ENCODE results near the gene GPSM1.

Gene GPSM1

DNA sequence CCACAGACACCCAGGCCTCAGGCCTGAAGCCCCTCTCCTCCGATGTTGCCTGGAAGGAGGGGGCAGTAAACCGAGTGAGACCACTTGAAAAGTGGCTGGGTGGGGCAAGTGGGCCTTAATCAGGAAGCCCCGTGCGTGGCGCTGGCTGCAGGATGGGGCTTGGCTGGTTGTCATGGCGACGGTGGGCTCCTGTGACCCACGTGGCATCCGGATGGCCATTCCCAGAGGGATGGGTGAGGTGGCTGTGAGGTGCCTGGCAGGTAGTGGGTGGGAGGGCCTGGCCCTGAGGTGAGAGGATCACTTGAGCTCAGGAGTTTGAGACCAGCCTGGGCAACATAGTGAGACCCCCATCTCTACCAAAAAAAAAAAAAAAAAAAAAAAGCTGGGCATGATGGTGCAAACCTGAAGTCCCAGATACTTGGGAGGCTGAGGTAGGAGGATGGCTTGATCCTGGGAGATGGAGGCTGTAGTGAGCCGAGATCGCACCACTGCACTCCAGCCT, 5.2 kb downstream of the GPSM1 start:
- DNase-seq (ENCODE audit: low read depth), result no peak

DNA sequence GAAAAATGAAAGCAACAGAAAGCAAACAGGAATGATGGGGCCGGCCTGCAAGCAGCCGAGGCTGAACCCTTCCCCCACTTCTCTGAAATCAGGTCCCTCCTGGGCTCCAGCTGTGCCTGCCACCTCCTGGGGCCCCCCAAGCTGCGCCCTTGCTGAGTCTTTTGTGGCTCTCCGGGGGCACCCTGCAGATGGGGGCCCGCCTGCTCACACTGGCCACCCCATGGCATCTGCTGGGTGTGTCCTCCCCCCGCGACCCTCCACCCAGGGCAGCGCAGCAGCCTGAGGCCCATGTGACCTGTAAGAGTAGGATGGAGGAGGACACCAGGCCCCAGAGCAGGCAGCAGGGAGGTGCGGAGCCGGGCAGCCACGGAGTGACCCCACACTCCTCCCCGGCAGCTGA, 5.7 kb downstream of the GPSM1 start:
- DNase-seq (ENCODE audit: low read depth), result no peak

DNA sequence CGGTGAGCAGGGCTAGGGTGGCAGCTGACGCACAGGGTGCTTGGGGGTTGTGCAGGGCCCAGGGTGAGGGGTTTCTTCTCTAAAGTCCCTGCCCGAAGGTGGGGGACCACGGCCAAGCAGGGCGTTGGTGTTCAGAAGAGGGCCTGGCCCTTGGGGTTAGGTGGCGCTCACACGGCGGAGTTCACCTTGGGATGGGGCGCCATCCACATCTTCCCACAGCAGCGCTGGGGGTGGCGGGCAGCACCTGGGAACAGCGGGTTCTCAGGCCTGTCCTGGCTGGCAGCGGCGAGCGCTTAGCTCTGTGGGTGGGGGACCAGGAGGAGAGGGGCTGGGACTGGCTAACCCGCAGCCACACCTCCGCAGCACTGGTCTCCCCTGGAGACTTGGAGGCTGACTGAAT, 6.1 kb downstream of the GPSM1 start:
- DNase-seq (ENCODE audit: low read depth), result no peak

DNA sequence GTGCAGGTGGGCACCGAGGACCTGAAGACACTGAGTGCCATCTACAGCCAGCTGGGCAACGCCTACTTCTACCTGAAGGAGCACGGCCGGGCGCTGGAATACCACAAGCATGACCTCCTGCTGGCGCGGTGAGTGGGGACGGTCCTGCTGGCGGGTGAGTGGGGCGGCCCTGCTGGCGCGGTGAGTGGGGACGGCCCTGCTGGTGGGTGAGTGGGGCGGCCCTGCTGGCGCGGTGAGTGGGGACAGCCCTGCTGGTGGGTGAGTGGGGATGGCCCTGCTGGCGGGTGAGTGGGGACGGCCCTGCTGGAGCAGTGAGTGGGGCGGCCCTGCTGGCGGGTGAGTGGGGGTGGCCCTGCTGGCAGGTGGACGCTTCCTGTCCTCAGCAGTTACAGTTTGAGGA, 7.2 kb downstream of the GPSM1 start:
- DNase-seq (ENCODE audit: low read depth), result no peak

DNA sequence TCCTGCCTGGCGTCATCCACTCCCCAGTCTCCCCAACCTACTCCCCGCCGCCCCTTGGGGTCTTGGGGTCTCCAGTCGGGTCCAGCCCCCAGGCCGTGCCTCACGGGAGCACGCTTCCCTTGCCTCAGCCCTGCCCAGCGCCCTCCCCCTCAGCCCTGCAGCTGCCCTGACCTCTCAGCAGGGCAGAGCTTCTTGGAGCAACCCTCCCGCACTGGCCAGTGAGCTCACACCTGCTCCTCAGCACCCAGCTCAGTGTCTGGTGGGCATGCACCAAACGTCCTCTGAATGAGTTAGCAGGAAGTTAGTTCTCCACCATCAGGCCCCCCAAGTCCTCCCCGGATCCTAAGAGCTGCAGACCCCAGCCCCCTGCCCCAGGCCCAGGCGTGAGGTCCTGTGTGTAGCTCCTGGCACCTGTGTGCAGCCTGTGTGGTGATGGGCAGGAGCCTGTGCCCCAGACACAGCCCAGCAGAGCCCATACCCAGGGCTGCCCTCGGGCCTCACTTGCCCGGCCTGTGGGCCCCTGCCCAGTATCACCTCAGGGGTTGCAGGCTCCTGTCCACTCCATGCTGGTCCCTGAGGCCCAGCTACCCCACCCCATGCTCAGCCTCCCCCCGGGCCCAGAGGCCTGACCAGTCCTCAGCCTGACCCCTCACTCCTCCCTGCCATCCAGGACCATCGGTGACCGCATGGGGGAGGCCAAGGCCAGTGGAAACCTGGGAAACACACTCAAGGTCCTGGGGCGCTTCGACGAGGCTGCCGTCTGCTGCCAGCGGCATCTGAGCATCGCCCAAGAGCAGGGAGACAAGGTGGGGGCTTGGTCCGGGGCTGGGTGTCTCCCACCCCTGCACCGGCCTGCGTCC, 8.2 kb downstream of the GPSM1 start:
- DNase-seq (ENCODE audit: low read depth), result no peak

DNA sequence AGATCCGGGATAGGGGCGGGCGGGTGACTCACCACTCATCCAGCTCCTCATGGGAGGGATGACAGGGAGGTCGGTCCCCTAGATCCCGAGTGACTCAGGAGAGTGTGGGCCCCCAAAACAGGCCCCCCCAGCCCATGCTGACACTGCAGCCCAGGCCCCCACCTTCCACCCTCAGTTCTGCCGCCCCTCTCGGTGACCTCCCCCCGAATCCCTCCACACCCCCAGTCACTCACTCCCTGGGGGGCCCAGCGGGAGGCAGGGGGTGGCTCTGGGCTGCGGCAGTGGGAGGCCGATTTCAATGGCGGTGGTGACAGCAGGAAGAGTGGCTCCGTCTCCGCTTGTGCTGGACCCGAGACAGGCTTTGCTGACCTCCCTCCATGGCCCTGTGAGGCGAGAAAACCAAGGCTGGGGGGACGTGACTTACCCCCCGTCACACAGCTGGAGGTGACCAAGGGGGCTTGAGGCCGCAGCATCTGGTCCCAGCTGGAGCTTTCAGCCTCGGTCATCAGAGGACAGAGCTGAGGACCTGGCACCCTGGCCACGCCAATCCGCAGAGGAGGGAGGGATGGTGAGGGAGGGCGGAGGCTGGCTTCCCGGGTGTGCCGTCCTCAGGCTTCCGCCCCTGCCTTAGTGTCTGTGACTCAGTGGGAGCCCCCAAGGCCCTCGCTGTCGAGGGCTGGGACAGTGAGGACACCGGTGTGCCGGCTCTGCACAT, 9.0 kb downstream of the GPSM1 start:
- DNase-seq (ENCODE audit: low read depth), result no peak

DNA sequence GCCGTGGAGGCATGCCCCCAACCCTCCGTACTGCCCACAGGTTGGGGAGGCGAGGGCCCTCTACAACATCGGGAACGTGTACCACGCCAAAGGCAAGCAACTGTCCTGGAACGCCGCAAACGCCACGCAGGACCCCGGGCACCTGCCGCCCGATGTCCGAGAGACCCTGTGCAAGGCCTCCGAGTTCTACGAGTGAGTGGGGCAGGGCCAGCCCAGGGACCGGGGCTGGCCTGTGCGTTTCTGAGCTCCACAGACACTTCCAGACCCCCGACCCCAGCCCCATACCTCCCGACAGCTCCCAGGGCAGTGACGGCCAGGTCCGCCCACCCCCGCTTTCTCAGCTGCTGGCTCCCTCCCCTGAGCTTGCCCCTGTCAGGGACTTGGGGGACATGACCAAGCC, 9.5 kb downstream of the GPSM1 start:
- DNase-seq (ENCODE audit: low read depth), result no peak

DNA sequence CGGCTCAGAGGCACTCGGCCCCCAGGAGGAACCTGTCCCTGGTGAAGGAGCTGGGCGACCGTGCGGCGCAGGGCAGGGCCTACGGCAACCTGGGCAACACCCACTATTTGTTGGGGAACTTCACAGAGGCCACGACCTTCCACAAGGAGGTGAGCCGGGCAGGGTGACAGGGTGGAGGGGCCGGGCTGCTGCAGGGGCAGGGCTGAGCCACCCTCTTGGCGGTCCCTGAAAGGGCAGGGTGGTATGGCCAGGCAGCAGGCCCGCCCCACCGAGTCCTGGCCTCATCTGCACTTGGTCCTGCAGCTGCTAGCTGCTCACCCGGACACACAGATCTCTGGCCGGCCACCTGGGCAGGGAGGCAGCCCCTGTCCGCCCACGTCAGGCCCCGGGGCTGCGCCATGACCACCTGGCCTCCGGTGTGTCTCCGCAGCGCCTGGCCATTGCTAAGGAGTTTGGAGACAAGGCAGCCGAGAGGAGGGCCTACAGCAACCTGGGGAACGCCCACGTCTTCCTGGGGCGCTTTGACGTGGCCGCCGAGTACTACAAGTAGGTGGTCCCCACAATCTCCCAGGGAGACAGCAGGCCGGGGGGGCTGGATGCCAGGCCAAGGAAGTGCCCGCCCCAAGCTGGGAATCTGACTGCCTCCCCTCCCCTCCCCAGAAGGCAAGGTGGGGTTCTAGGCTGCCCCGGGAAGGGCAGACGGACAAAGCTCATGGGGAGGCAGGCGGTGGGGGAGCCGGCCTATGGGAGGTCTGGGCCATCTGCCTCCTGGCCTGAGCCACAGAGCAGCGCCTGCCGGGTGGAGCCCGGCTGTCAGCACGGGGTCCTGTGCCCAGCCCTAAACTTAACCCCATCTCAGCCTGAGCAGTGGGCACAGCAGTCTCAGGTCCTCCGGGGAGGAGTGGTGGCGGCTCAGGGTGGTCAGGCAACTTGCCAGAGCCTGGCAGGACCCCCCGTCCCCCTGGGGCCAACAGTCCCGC, 10.4 kb downstream of the GPSM1 start:
- DNase-seq (ENCODE audit: low read depth), result no peak

DNA sequence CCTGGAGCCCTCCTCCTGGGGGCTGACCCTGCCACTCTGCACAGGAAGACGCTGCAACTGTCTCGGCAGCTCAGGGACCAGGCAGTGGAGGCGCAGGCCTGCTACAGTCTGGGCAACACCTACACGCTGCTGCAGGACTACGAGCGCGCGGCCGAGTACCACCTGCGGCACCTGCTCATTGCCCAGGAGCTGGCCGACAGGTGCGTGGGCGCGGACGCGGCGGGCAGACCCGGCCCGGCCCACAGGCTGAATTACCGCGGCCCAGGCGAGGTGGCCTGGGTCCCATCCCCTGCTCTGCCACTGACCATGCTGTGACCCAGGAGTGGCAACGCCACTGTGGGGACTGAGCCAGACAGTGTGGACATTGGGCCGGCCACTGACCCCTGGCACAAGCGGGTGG, 11.2 kb downstream of the GPSM1 start:
- DNase-seq (ENCODE audit: low read depth), result no peak

DNA sequence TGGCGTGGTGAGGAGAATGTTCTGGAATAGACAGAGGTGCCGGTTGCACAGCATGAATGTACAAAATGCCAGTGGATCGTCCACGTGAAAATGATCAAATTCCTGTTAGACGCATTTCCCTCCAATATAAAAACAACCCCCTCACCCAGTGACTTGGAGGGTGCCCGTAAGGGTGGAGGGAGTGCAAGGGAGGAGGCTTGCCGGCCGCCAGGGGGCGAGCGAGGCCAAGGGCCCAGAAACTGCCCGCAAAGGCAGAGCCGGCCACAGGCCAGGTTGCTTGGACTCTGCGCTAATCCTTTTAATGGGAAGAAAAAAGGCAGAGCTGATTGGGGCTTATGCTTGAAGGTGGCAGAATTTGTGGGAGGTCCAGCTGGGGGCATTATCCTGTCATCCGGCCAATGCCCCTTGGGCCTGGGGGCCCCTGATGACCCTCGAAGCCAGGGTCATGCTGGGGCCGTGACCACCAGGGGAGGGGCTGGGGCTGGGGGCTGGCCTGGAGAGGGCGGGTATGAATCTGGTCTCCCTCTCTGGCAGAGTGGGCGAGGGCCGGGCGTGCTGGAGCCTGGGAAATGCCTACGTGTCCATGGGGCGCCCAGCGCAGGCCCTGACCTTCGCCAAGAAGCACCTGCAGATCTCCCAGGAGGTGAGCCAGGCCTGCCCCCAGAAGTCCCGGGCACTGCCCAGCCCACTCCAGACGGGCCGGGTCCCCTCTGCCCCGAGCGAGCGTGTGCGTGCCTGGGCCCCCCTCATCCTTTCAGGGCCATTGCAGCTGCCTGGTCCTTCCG, 12.0 kb downstream of the GPSM1 start:
- no peak for DNase-seq (ENCODE audit: low read depth)

DNA sequence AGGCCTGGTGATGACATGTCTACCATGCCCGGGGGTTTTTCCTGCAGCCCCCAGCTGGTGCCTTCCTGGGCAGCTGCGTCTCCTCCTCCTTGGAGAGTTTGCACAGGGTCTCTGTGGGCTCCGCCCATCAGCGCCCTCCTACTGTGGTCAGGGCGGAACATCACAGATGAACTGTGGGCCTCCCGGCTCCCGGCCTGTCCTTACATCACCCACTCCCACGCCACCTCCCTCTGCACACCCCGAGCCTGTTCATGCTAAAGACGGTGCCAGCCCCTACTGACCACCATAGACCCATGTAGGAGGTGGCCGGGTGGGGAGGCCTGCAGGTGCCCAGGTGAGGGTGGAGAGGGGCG, 12.6 kb downstream of the GPSM1 start:
- no peak for DNase-seq (ENCODE audit: low read depth)

DNA sequence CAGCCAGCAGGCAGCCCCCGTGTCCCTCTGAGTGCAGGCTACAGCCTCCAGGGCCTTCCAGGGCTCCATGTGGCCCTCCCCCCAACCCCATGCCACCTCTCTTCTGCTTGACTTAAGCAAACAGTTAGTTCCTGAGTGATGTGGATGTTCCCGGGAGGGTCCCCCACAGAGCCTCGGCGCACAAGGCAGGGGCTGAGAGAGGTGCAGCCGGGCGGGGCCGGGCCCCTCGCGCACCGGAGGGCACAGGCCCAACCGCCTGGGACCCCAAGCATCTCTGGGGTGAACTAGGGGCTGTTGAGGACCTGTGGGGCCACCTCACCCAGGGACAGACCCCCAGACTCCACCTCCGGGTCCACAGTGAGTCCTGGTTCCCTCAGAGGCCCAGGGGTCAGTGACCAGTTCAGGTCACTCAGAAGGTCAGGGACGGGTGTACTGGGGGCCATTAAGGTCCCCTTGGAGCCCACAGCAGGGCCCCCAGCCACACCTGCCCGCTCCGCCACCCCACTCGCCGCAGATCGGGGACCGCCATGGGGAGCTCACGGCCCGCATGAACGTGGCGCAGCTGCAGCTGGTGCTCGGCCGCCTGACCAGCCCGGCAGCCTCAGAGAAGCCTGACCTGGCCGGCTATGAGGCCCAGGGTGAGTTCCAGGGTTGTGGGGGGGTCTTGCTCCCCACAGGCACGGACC, 13.2 kb downstream of the GPSM1 start:
- DNase-seq (ENCODE audit: low read depth), result no peak

DNA sequence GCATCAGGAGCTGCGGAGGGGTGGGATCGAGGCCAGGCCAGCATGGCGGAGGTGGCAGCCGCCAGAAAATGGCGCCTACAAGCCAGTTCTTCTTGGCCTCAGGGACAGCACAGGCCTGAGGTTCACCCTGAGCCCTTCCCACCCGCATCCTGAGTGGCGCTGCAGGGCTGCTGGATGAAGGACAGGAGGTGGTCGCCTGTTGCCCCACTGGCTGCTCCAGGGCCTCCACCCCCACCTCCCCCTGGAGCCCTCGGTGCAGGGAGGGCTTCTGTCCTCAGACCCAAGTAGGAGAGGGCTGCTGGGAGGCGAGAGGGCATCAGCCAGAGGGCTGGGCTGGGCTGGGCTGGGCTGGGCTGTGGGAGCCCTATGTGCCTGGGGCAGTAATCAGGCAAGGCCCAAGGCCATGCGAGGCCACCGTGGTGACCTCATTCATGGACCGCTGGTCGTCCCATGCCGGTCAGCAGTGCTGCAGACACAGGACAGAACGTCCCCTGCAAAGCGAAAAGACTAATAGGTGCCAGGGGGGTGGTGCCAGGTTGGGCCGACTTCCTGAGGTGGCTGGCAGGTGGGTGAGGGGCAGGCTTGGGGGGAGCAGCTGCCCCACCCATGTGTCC, 13.8 kb downstream of the GPSM1 start:
- no peak for DNase-seq (ENCODE audit: low read depth)

DNA sequence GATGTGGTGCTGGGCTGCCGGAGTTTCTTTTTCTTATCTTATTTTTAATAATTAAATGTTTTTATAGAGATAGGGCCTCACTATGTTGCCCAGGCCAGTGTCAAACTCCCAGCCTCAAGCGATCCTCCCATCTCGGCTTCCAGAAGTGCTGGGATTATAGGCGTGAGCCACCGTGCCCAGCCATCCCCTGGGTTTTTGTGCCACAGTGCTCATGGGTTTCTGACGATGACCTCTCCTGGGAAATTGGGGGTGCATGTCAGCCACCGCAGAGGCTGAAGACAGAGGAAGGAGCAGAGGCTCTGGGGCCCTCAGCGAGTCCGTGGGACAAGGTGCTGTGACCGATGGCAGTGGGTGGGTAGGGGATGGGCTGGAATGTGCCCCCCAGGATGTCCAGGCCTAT, 14.4 kb downstream of the GPSM1 start:
- no peak for DNase-seq (ENCODE audit: low read depth)

DNA sequence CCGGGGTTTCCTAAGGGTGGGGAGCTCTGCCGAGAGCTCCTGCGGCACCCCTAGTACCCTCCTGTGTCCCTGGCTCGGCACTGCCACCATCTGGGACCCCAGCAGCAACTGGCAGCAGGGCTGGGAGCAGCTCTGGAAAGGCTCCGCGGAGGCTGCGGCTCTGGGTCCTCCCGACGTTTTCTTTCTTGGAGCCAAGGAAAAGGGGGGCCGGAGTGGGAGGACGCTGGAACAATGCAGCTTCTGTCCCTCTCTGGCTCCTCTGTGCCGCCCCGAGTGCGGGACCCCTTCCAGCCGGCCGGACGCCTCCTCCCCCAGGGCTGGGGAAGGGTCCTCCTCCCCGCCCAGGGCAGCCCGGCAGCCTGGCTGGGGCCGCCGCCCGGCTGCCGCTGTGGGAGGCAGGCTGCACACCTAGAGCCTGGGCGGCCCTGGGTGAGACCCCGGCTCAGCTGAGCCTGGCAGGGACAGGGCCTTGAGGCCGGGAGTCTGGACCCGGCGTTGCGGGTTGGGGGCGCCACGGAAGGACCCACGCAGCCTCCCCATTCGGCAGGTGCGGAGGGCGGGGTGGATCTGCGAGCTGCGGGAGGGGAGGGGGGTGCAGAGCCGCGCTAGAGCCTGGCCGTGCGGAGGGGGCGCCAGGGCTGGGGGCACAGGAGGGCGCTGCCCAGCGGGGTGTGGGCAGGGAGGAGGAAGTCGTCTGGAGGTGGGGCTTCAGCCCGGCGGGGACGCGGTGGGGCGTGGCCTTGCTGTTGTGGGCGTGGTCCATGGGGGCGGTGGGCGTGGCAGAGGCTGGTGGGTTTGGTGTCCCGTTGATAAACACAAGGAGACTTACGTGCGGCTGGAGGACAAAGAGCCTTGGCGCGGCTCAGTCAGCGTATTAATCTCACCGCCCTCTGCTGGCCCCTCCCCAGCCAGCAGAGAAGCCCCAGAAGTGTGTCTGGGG, 15.1 kb downstream of the GPSM1 start:
- DNase-seq (ENCODE audit: low read depth), result peak; percentile 35

DNA sequence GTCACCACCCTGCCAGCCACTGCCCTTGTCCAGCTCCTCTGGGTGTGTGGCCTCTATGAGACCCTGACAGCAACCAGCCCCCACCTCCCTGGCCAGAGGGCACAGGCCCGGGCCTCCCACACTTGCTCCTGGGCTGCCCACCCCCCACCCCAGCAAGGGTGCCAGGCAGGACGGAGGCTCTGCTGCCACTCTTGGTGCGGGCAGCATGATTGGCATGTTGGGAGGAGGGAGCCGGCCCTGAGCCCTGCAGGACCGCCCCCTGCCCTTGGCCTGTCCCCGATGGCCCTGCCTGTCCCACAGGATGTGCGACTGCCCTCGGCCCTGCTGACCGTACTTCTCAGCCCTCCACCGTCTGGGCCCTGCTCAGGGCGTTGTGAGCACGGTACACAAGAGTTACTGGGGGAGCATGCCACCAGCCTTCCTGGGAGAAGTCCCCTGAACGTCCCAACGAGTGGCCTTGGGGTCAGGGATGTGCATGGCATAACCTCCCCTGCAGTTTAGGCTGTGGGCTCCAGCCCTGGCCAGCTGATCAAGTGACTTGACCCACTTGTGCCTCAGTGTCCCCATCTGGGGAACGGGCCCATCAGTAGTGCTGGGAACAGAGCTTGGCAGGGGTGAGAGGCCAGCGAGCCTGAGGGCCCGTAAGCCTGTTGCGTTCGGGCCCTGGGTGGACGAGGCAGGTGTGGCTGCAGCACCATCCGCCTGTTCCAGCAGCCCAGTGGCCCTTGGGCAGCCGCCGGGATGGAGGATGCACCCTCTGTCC, 16.0 kb downstream of the GPSM1 start:
- no peak for DNase-seq (ENCODE audit: low read depth)

DNA sequence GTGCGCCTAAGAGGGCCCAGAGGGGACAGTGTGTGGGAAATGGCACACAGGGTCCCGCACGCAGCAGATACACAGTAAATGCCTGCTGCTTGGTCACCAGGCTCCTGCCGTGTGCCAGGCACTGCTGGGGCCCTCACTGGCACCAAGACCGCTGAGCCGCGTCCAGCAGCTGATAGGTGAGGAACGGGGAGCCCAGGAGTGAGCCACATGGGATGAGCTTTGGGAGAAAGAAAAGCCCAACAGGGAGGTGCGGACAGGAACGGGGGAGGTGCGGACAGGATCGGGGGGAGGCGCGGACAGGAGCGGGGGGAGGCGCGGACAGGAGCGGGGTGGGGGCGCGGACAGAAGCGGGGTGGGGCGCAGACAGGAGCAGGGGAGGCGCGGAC, 16.5 kb downstream of the GPSM1 start:
- DNase-seq (ENCODE audit: low read depth), result no peak

DNA sequence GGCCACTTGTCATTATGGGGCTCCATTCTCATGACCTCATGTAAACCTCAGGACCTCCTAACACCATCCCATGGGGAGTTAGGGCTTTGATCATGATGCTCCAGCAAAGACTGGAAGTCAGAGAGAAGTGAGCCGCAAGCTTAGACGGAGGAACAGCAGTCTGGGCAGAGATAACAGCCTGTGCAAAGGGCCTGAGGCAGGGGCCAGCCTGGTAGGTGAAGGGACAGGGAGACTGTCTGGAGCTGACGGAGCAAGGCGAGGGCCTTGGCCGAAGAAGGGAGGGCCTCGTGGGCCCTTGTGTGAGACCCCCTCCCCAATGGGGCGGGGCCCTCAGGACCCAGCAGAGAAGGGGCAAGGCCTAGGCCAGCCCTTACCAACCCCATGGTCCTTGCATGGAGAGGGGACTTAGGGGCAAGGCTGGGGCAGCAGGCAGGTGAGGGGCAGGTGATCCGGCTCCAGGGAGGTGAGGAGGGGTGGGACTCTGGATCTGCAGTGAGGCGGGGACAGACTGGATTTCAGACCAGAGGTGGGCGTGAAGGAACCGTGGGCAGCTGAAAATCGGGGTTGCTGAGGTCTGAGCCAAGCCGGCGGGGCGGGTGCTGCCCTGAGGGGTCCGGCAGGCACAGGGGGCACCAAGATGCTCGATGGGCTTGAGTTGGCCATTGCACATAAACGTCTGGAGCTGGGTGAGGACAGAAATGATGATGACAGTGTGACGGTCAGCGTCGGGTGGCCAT, 17.4 kb downstream of the GPSM1 start:
- DNase-seq (ENCODE audit: low read depth), result no peak

Measured in activated gamma-delta T cell treated with anti-CD3 and anti-CD28 coated beads, Interleukin-2, amount 50 U/mL, for 16 hours (primary cell).